Karpas-422 (cell line): Measurements from ENCODE around the gene XG. TPM values are rescaled to one million over a fixed set of nuclear protein-coding genes. Genes with fewer than 3 reads are reported as not detected.

Source experiments
- DNase-seq: peaks from one replicate; pipeline ENCODE4 v3.0.0-alpha.2; 2015
- H2AFZ ChIP-seq: fragments of 200-600 bp; sonication (generic); 2 replicates; pipeline ENCODE4 v1.6.1; 2014; ENCODE audit warnings: antibody characterized with exemption, low read length, mixed read lengths
- H3K27ac ChIP-seq: fragments of 200-600 bp; sonication (generic); 2 replicates; pipeline ENCODE4 v1.5.1; 2014; ENCODE audit warnings: mild to moderate bottlenecking, low read length, moderate library complexity
- H3K27me3 ChIP-seq: fragments of 200-600 bp; sonication (generic); 2 replicates; pipeline ENCODE4 v1.6.1; 2014; ENCODE audit warnings: low read length, mixed read lengths
- H3K36me3 ChIP-seq: fragments of 200-600 bp; sonication (generic); 2 replicates; pipeline ENCODE4 v1.6.1; 2014; ENCODE audit warnings: low read length, mixed read lengths; ENCODE audit not compliant: insufficient read depth
- H3K4me1 ChIP-seq: fragments of 200-600 bp; sonication (generic); 2 replicates; pipeline ENCODE4 v1.6.1; 2014; ENCODE audit warnings: mild to moderate bottlenecking, low read length, mixed read lengths
- H3K4me2 ChIP-seq: fragments of 200-600 bp; sonication (generic); 2 replicates; pipeline ENCODE4 v1.6.1; 2014; ENCODE audit warnings: low read length, low read depth, mild to moderate bottlenecking; ENCODE audit not compliant: poor library complexity, severe bottlenecking
- H3K4me3 ChIP-seq: fragments of 200-600 bp; sonication (generic); 2 replicates; pipeline ENCODE4 v1.5.1; 2014; ENCODE audit warnings: mild to moderate bottlenecking, antibody characterized with exemption, low read length, mixed read lengths
- H3K79me2 ChIP-seq: fragments of 200-600 bp; sonication (generic); 2 replicates; pipeline ENCODE4 v1.6.1; 2014; ENCODE audit warnings: mild to moderate bottlenecking, low read length, mixed read lengths
- H3K9ac ChIP-seq: fragments of 200-600 bp; sonication (generic); 2 replicates; pipeline ENCODE4 v1.6.0; 2014; ENCODE audit warnings: low read length
- H3K9me2 ChIP-seq: fragments of 200-600 bp; sonication (generic), shearing (Covaris generic); replicated peaks from 2 replicates; pipeline ENCODE4 v1.6.0; 2014; ENCODE audit warnings: mild to moderate bottlenecking, low read length, moderate library complexity; ENCODE audit not compliant: insufficient read depth
- H3K9me3 ChIP-seq: fragments of 300-700, 200-600 bp; sonication (generic); 2 replicates; pipeline ENCODE4 v1.6.1; 2014; ENCODE audit warnings: low read length, mixed read lengths
- H4K20me1 ChIP-seq: fragments of 200-600 bp; sonication (generic); 2 replicates; pipeline ENCODE4 v1.6.1; 2014; ENCODE audit warnings: mild to moderate bottlenecking, antibody characterized with exemption, low read length, low read depth; ENCODE audit not compliant: insufficient read depth
- total RNA-seq: library from RNA; depleted of rRNA; stranded (reverse); fragments of >200 nt; shearing (Covaris generic); gene quantifications from 2 replicates; pipeline ENCODE4 v1.2.3, GENCODE V29; 2014; ENCODE audit warnings: low replicate concordance

XG gene
- total RNA-seq, 1 experiment from 2014 or later = not detected

DNA sequence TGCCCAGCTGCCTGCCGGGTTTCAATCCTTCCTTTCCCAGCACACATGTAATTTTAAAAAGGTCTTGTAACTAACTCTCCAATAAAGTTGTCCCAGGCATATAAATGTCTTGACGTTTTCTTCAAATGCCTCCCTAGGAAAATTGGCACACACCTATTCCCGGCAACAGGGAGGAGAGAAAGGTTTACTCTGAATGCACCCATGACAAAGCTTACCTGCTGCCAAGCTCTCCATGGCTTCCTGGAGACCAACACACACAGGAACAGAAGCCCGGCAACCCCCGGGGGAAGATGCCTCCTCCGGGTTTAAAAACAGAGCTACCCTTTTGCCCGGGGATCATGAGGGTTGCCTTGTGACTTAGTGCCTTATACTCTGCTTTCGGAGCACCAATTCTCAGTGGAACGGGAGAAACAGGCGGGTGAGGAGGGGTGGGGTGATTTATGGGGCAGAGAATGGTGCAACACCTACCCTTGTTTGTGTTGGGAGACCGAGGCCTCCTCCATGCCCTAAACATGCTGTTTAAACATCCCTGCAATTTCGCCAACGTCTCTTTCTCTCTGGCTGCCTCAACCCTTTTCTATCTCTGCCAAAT, 72.1 kb downstream of the XG start:
- Histone ChIP-seq H3K4me3 (no peak overlapping the region), H3K9me3 (no peaks in the 10 kb centered on the region), H3K79me2 (no peaks in the 10 kb centered on the region), H3K4me2 (no peak overlapping the region), H3K4me1 (no peaks in the 10 kb centered on the region), H3K36me3 (no peaks in the 10 kb centered on the region), H4K20me1 (no peaks in the 10 kb centered on the region), H2AFZ (no peak overlapping the region), H3K27me3 (no peaks in the 10 kb centered on the region), H3K27ac (no peak overlapping the region), H3K9ac (no peak overlapping the region), H3K9me2 (no peaks in the 10 kb centered on the region)
- DNase-seq = no peak

DNA sequence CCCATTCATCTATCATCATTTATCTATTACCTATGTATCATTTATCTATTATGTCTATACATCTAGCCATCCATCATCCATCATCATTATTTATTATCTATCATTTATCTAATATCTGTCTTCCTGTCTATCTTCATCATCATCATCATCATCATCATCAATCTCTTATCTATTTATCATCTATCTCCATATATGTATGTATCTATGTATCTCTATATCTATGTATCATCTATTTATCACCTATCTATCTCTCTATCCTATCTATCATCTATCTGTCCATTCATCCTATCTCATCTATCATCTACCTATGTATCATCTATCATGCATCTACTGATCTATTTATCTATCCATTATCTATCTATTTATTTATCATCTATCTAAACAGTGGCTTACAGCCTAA, 73.0 kb downstream of the XG start:
- Histone ChIP-seq H2AFZ (no peak overlapping the region), H4K20me1 (no peaks in the 10 kb centered on the region), H3K36me3 (no peaks in the 10 kb centered on the region), H3K27ac (no peak overlapping the region), H3K79me2 (no peaks in the 10 kb centered on the region), H3K4me3 (no peak overlapping the region), H3K4me1 (no peaks in the 10 kb centered on the region), H3K9me2 (no peaks in the 10 kb centered on the region), H3K9me3 (no peaks in the 10 kb centered on the region), H3K9ac (no peak overlapping the region), H3K4me2 (no peak overlapping the region), H3K27me3 (no peaks in the 10 kb centered on the region)
- DNase-seq = no peak

DNA sequence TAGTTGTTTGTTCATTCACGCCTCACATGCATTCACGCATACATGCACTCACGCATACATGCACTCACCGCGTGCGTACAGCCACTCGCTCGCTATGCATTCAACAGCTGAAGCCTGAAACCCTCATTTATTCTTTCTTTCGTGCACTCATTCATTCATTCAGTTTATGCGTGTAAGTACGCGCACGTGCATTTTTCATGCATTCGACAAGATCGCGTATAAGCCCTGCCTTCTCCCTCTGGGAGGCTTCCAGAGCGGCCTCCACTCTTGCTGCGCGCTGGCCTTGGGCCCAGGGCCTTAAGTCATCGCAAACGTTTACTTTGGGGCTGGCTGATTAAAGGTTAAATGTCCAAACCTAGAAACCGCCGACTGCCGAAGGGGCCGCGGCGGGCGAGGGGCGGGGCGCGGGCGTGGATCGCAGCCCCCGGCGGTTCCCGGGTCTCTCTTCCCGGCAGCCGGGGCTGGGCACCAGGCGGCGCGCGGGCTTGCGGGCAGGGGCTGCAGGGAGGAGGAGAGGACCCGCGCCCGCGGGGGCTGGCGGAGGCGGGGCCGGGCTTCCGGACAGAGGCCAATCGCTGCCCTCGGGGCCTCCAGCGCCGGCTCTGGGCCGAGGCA, 76.6 kb downstream of the XG start, which contains the start of gene GYG2:
TSS of gene GYG2 (plus strand) at position 587 of the 615 bp plus-strand sequence. CDS start 1,259 bp downstream, outside the sequence.
- H2AFZ ChIP-seq = no peak within 1 kb of the TSS

DNA sequence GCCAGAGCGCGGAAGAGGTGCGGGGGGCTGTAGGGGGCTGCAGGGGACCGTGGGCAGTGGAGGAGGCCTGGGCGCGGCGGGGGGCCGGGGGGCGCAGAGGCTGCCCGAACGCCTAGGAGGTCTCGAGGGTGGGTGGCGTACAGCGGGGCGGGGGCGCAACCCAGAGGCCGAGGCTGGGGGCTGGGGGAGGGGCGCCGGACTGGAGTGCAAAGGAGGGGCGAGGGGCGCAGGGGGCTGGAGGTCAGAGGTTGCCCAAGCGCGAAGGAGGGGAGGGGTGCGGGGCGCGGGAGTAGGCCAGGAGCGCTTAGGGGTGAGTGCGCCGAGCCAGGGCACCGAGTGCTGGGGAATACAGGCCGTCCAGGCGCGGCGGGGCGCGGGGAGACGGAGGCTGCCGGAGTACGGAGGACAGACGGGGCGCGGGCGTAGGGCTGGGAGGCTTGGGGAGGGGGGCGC, 77.1 kb downstream of the XG start:
- no peaks in the 10 kb centered on the region for H3K27me3 ChIP-seq
- no peak for DNase-seq
- no peaks in the 10 kb centered on the region for H4K20me1 ChIP-seq
- H3K4me1 ChIP-seq = no peaks in the 10 kb centered on the region
- H3K4me2 ChIP-seq = no peak overlapping the region
- no peak overlapping the region for H3K27ac ChIP-seq
- H3K4me3 ChIP-seq = no peak overlapping the region
- no peak overlapping the region for H3K9ac ChIP-seq
- no peaks in the 10 kb centered on the region for H3K36me3 ChIP-seq
- H3K9me2 ChIP-seq = no peaks in the 10 kb centered on the region
- no peak overlapping the region for H2AFZ ChIP-seq
- no peaks in the 10 kb centered on the region for H3K79me2 ChIP-seq
- no peaks in the 10 kb centered on the region for H3K9me3 ChIP-seq

More for the DNA sequence above, 76.6 kb downstream of the XG start, which contains the start of gene GYG2:
- Histone ChIP-seq H3K9ac (no peak within 1 kb of the TSS), H3K27ac (no peak within 1 kb of the TSS), H3K9me2 (no peaks in the 10 kb centered on the region), H3K79me2 (no peaks in the 10 kb centered on the region), H3K4me1 (no peaks in the 10 kb centered on the region), H3K4me2 (no peak within 1 kb of the TSS), H4K20me1 (no peaks in the 10 kb centered on the region), H3K9me3 (no peaks in the 10 kb centered on the region), H3K27me3 (no peaks in the 10 kb centered on the region), H3K36me3 (no peaks in the 10 kb centered on the region), H3K4me3 (no peak within 1 kb of the TSS)
- DNase-seq = no peak

DNA sequence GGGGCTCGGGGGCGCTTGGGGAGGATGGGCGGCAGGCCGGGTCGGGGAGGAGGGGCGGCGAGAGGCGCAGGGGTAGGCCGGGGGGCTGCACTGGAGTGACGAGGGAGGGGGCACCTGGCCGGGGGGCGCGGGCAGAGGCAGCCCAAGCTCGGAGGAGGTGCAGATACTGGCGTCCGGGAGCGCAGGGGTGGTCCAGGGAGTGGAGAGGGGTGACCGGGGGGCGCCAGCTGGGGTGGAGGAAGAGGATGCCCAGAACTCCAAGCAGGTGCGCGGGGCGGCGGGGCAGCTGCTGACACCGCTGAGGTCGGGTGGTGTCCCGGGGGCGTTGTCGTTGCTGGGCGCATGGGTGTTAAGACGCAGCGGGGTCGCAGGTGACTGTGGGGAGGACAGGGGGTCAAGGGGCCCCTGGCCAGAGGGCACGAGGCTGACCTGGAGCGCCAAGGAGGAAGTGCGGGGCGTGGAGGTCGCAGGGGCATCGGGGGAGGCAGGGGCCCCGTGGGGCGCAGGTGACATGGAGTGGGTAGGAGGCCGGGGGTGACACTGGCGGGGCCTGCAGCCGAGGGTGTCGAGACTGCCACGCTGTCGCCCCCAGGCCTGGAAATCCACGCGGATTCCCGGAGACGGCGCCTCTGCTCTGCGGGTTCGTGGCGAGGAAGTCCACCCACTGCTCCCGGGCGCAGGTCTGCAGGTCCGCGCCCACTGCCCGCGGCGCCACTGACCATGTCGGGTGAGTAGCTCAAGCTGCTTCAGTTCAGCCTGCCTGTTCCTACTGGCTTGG, 77.8 kb downstream of the XG start:
- no peaks in the 10 kb centered on the region for H3K36me3 ChIP-seq
- no peak overlapping the region for H3K9ac ChIP-seq
- no peaks in the 10 kb centered on the region for H3K27me3 ChIP-seq
- H3K9me3 ChIP-seq = no peaks in the 10 kb centered on the region
- no peaks in the 10 kb centered on the region for H3K9me2 ChIP-seq
- no peaks in the 10 kb centered on the region for H3K4me1 ChIP-seq
- no peaks in the 10 kb centered on the region for H3K79me2 ChIP-seq
- no peak overlapping the region for H2AFZ ChIP-seq
- H3K4me2 ChIP-seq = no peak overlapping the region
- no peak overlapping the region for H3K4me3 ChIP-seq
- DNase-seq = no peak
- H4K20me1 ChIP-seq = no peaks in the 10 kb centered on the region
- H3K27ac ChIP-seq = no peak overlapping the region

DNA sequence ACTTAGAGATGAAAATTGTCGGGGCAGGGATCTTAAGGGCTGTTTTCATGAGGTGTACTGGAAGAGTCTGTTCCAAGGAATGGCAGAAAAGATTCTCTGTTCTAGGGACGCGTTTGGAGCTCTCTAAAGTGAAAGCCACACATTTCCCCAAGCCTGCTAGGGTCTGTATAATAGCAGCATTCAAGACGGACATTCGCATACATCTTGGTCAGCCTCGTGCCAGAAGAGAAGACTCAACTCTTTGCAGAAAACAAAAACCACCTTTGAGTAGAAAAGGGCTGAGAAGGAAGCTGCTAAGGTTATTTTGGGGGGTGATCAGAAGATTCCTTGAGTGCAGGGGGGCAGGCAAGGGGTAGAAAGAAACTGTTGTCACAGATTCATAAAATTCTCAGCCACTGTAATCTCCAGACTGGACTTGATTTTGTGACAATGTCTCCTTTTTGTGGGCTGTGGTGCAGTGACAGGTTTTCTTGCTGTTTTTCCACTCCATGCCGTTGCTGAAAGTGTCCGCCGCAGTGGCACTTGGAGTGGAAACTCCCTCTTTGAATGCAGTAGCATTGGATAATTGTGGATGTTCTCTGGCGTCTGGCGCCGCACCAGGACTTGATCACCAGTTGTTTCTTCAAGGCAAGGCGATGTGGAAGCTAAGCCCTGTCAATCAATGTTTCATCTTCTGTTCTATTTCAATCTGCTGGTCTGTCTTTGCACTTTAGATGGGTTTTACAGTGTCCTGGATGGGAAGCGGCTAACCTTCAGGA, 79.8 kb downstream of the XG start:
- H3K79me2 ChIP-seq = no peaks in the 10 kb centered on the region
- no peaks in the 10 kb centered on the region for H3K27me3 ChIP-seq
- no peak overlapping the region for H3K4me3 ChIP-seq
- H3K9me3 ChIP-seq = no peaks in the 10 kb centered on the region
- no peak overlapping the region for H3K27ac ChIP-seq
- DNase-seq = no peak
- H3K9ac ChIP-seq = no peak overlapping the region
- no peaks in the 10 kb centered on the region for H4K20me1 ChIP-seq
- H3K4me2 ChIP-seq = no peak overlapping the region
- H3K9me2 ChIP-seq = no peaks in the 10 kb centered on the region
- H2AFZ ChIP-seq = no peak overlapping the region
- H3K4me1 ChIP-seq = no peaks in the 10 kb centered on the region
- no peaks in the 10 kb centered on the region for H3K36me3 ChIP-seq

DNA sequence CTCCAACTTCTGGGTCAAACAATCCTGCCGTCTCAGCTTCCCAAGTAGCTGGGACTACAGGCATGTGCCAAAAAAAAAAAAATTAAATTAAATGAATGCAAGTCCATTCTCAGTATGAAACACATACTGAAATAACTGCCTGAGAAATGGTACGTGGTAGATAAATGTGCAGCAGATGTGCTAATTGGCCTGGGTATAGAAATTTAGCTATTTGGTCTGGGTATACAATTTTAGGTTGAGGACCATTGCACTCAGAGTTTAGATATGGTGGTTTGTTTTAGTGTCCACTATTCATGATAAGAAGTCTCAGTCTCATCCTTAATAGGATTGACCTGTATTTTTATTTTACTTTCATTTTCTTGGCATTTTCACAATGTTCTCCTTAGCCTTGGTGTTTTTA, 86.1 kb downstream of the XG start:
- Histone ChIP-seq H3K27me3 (no peaks in the 10 kb centered on the region), H4K20me1 (no peaks in the 10 kb centered on the region), H3K9me3 (no peaks in the 10 kb centered on the region), H3K27ac (no peak overlapping the region), H2AFZ (no peak overlapping the region), H3K4me2 (no peak overlapping the region), H3K4me3 (no peak overlapping the region), H3K4me1 (no peaks in the 10 kb centered on the region), H3K9ac (no peak overlapping the region), H3K9me2 (no peaks in the 10 kb centered on the region), H3K79me2 (no peaks in the 10 kb centered on the region), H3K36me3 (no peaks in the 10 kb centered on the region)
- DNase-seq = no peak

DNA sequence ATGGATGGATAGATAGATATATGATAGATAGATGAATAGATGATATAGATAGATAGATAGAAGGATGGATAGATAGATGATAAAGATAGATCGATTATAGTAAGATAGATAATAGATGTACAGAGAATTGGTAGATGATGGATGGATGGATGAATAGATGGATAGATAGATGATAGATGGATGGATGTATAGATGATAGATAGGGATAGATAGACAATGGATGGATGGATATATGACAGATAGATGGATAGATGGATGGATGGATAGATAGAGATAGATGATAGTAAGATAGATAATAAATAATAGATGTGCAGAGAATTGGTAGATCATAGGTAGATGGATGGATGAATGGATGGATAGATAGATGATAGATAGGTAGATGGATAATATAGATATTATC, 89.1 kb downstream of the XG start:
- H3K4me2 ChIP-seq = no peak overlapping the region
- H3K9ac ChIP-seq = no peak overlapping the region
- H3K9me2 ChIP-seq = no peaks in the 10 kb centered on the region
- H3K27ac ChIP-seq = no peak overlapping the region
- H3K36me3 ChIP-seq = no peaks in the 10 kb centered on the region
- H3K27me3 ChIP-seq = no peaks in the 10 kb centered on the region
- no peak for DNase-seq
- no peaks in the 10 kb centered on the region for H3K4me1 ChIP-seq
- no peaks in the 10 kb centered on the region for H3K9me3 ChIP-seq
- no peak overlapping the region for H3K4me3 ChIP-seq
- no peaks in the 10 kb centered on the region for H4K20me1 ChIP-seq
- no peak overlapping the region for H2AFZ ChIP-seq
- no peaks in the 10 kb centered on the region for H3K79me2 ChIP-seq
